HEK293 (cell line): ENCODE measurements around the gene KCNQ1.

Experiments
- CTCF ChIA-PET: fragments of 350-600 bp; formaldehyde crosslinking; extraction: SDS; loops from one replicate; lab custom pipeline; 2021; ENCODE audit warnings: antibody characterized with exemption; lab: Yijun Ruan, JAX
- POLR2A ChIA-PET: fragments of 300-600 bp; formaldehyde crosslinking; extraction: SDS; loops from one replicate; lab custom pipeline; 2020; ENCODE audit warnings: antibody characterized with exemption, inconsistent platforms; lab: Yijun Ruan, JAX
- H3K27ac ChIP-seq: fragments of 200-500 bp; sonication (Bioruptor generic); 2 replicates; pipeline ENCODE4 v1.5.1; 2014; ENCODE audit warnings: low read depth, low read length, control low read depth, inconsistent platforms; ENCODE audit errors: extremely low read depth
- H3K36me3 ChIP-seq, 2 experiments: fragments of 200-500 bp in 1 of 2; sonication (Bioruptor generic) in 1 of 2; 1 replicate in 1 of 2; 2 replicates in 1 of 2; pipeline ENCODE4 v1.5.1; 2014 to 2017; ENCODE audit warnings: inconsistent platforms in 2 of 2, low read length in 2 of 2; ENCODE audit not compliant: control insufficient read depth in 2 of 2, insufficient read depth in 1 of 2
- H3K4me1 ChIP-seq: fragments of 200-500 bp; sonication (Bioruptor generic); 2 replicates; pipeline ENCODE4 v1.5.1; 2014; ENCODE audit warnings: mild to moderate bottlenecking, low read length, inconsistent platforms; ENCODE audit not compliant: control insufficient read depth, insufficient read depth
- H3K4me3 ChIP-seq: 2 replicates; pipeline ENCODE4 v1.5.1; 2011; ENCODE audit warnings: low read depth, mild to moderate bottlenecking, control low read depth, low read length, moderate library complexity
- H3K9me3 ChIP-seq: fragments of 200-500 bp; sonication (Bioruptor generic); 2 replicates; pipeline ENCODE4 v1.5.1; 2014; ENCODE audit warnings: low read depth, low read length, inconsistent platforms; ENCODE audit not compliant: control insufficient read depth, insufficient read depth
- HOXA7 ChIP-seq: sonication (generic); formaldehyde crosslinking; IDR thresholded peaks from 2 replicates; pipeline ENCODE4 v1.8.1; 2022; ENCODE audit warnings: missing genetic modification reagents, borderline replicate concordance
- SP2 ChIP-seq: fragments of 450-650 bp; formaldehyde crosslinking; IDR thresholded peaks from 2 replicates; pipeline ENCODE4 v1.5.1; 2016; ENCODE audit warnings: missing biosample characterization, missing genetic modification characterization
- ZFP3 ChIP-seq: fragments of 450-650 bp; formaldehyde crosslinking; IDR thresholded peaks from 2 replicates; pipeline ENCODE4 v1.5.1; 2016; ENCODE audit warnings: low read depth, missing biosample characterization, missing genetic modification characterization
- ZNF140 ChIP-seq: fragments of 450-650 bp; formaldehyde crosslinking; IDR thresholded peaks from 2 replicates; pipeline ENCODE4 v1.5.1; 2016; ENCODE audit warnings: missing biosample characterization, missing genetic modification characterization
- ZNF175 ChIP-seq: fragments of 450-650 bp; formaldehyde crosslinking; IDR thresholded peaks from 2 replicates; pipeline ENCODE4 v1.5.1; 2016; ENCODE audit warnings: missing biosample characterization, missing genetic modification characterization
- ZNF202 ChIP-seq: fragments of 450-650 bp; formaldehyde crosslinking; IDR thresholded peaks from 2 replicates; pipeline ENCODE4 v1.5.1; 2016; ENCODE audit warnings: missing biosample characterization, missing genetic modification characterization, borderline replicate concordance
- ZNF239 ChIP-seq: fragments of 450-650 bp; formaldehyde crosslinking; IDR thresholded peaks from 2 replicates; pipeline ENCODE4 v1.5.1; 2016; ENCODE audit warnings: missing biosample characterization, missing genetic modification characterization
- ZNF266 ChIP-seq: fragments of 450-650 bp; formaldehyde crosslinking; IDR thresholded peaks from 2 replicates; pipeline ENCODE4 v1.5.1; 2016; ENCODE audit warnings: missing biosample characterization, missing genetic modification characterization, low read depth
- ZNF366 ChIP-seq: fragments of 450-650 bp; formaldehyde crosslinking; conservative IDR thresholded peaks from 2 replicates; pipeline ENCODE4 v1.5.1; 2016; ENCODE audit warnings: missing biosample characterization, missing genetic modification characterization
- ZNF416 ChIP-seq: fragments of 450-650 bp; formaldehyde crosslinking; IDR thresholded peaks from 2 replicates; pipeline ENCODE4 v1.5.1; 2016; ENCODE audit warnings: missing biosample characterization, missing genetic modification characterization
- ZNF510 ChIP-seq: fragments of 450-650 bp; formaldehyde crosslinking; IDR thresholded peaks from 2 replicates; pipeline ENCODE4 v1.5.1; 2018; ENCODE audit warnings: mild to moderate bottlenecking, missing genetic modification characterization, missing biosample characterization; ENCODE audit not compliant: insufficient replicate concordance
- ZNF548 ChIP-seq: fragments of 450-650 bp; formaldehyde crosslinking; IDR thresholded peaks from 2 replicates; pipeline ENCODE4 v1.5.1; 2016; ENCODE audit warnings: missing biosample characterization, missing genetic modification characterization
- ZNF555 ChIP-seq: fragments of 450-650 bp; formaldehyde crosslinking; conservative IDR thresholded peaks from 2 replicates; pipeline ENCODE4 v1.5.1; 2017; ENCODE audit warnings: missing biosample characterization, mild to moderate bottlenecking, missing genetic modification characterization, inconsistent platforms
- ZNF621 ChIP-seq: fragments of 450-650 bp; formaldehyde crosslinking; IDR thresholded peaks from 2 replicates; pipeline ENCODE4 v1.5.1; 2017; ENCODE audit warnings: missing biosample characterization, missing genetic modification characterization
- ZNF677 ChIP-seq: fragments of 450-650 bp; IDR thresholded peaks from 2 replicates; pipeline ENCODE4 v1.5.0; 2018; ENCODE audit warnings: missing biosample characterization, mild to moderate bottlenecking, missing genetic modification characterization, moderate library complexity
- ZSCAN23 ChIP-seq: fragments of 450-650 bp; formaldehyde crosslinking; IDR thresholded peaks from 2 replicates; pipeline ENCODE4 v1.5.1; 2016; ENCODE audit warnings: missing biosample characterization, missing genetic modification characterization
- TF ChIP-seq, protein P1 (sequence below): fragments of 450-650 bp; formaldehyde crosslinking; IDR thresholded peaks from 2 replicates; pipeline ENCODE4 v1.5.1; 2016; ENCODE audit warnings: missing biosample characterization, missing genetic modification characterization
- TF ChIP-seq, protein P2 (sequence below): fragments of 450-650 bp; formaldehyde crosslinking; optimal IDR thresholded peaks from 2 replicates; pipeline ENCODE3; 2016; ENCODE audit warnings: missing biosample characterization, mild to moderate bottlenecking, missing genetic modification characterization
- TF ChIP-seq, protein P3 (sequence below): fragments of 450-650 bp; formaldehyde crosslinking; IDR thresholded peaks from 2 replicates; pipeline ENCODE4 v1.5.1; 2016; ENCODE audit warnings: missing biosample characterization, missing genetic modification characterization
- TF ChIP-seq, protein P4 (sequence below): fragments of 450-650 bp; IDR thresholded peaks from 2 replicates; pipeline ENCODE4 v1.5.1; 2018; ENCODE audit warnings: missing biosample characterization, mild to moderate bottlenecking, missing genetic modification characterization
- TF ChIP-seq, protein P5 (sequence below): fragments of 450-650 bp; formaldehyde crosslinking; IDR thresholded peaks from 2 replicates; pipeline ENCODE4 v1.5.1; 2016; ENCODE audit warnings: missing biosample characterization, missing genetic modification characterization

The KCNQ1 gene

DNA sequence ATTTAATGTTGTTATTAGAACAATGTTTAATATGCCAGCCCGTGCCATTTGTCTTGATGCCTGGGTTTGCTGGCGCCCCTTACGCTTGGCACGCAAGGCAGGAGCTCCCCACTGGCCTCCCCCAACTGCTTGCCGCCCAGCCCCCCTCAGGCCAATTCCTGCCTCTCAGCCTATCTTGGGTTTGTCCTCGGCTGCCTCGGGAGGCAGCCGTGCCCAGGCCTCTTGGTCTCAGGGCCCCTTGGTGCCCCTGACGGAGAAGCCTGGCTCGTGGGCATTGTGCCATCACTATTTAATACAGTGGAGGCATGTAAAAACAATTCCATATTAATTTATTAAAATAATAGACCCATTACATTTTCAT is 135.2 kb downstream of the KCNQ1 start (continued):
- TF ChIP-seq, protein P1, sequence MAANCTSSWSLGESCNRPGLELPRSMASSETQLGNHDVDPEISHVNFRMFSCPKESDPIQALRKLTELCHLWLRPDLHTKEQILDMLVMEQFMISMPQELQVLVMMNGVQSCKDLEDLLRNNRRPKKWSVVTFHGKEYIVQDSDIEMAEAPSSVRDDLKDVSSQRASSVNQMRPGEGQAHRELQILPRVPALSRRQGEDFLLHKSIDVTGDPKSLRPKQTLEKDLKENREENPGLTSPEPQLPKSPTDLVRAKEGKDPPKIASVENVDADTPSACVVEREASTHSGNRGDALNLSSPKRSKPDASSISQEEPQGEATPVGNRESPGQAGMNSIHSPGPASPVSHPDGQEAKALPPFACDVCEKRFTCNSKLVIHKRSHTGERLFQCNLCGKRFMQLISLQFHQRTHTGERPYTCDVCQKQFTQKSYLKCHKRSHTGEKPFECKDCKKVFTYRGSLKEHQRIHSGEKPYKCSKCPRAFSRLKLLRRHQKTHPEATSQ: no peak
- TF ChIP-seq SP2 (tag by site-specific recombination) (no peak), ZNF677 (tag by site-specific recombination) (no peak), ZNF548 (no peak), ZSCAN23 (tag by site-specific recombination) (no peak), ZFP3 (tag by site-specific recombination) (no peak), ZNF366 (tag by site-specific recombination) (no peak), ZNF555 (tag by site-specific recombination) (no peak), ZNF202 (tag by site-specific recombination) (no peak)
- TF ChIP-seq, protein P2, sequence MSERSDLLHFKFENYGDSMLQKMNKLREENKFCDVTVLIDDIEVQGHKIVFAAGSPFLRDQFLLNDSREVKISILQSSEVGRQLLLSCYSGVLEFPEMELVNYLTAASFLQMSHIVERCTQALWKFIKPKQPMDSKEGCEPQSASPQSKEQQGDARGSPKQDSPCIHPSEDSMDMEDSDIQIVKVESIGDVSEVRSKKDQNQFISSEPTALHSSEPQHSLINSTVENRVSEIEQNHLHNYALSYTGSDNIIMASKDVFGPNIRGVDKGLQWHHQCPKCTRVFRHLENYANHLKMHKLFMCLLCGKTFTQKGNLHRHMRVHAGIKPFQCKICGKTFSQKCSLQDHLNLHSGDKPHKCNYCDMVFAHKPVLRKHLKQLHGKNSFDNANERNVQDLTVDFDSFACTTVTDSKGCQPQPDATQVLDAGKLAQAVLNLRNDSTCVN (tag by site-specific recombination): no peak
- TF ChIP-seq, protein P3, sequence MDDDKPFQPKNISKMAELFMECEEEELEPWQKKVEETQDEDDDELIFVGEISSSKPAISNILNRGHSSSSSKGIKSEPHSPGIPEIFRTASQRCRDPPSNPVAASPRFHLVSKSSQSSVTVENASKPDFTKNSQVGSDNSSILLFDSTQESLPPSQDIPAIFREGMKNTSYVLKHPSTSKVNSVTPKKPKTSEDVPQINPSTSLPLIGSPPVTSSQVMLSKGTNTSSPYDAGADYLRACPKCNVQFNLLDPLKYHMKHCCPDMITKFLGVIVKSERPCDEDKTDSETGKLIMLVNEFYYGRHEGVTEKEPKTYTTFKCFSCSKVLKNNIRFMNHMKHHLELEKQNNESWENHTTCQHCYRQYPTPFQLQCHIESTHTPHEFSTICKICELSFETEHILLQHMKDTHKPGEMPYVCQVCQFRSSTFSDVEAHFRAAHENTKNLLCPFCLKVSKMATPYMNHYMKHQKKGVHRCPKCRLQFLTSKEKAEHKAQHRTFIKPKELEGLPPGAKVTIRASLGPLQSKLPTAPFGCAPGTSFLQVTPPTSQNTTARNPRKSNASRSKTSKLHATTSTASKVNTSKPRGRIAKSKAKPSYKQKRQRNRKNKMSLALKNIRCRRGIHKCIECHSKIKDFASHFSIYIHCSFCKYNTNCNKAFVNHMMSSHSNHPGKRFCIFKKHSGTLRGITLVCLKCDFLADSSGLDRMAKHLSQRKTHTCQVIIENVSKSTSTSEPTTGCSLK (tag by site-specific recombination): no peak

DNA sequence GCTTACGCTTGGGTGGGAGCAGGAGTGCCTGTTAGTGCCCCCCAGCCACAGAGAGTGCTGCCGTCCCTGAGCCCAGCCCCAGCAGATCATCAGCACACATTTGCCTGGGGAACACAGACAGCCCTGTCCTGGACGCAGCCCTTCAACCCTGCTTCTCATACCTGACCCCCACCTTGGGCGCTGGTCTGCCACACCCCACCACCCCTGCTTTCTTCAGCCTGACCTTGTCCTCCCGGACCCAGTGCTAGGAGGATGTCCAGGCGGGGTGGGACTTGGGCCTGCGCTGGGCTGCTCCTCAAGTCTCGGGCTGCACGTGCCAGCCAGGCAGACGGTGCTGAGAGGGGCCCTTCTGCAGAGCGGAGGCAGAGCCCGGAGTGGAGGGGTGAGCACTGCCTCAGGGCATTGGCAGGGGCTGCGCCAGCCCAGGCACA is 135.8 kb downstream of the KCNQ1 start:
- Histone ChIP-seq H3K27ac (no peak overlapping the region), H3K36me3 (no peaks in the 10 kb centered on the region), H3K4me3 (no peak overlapping the region)
- TF ChIP-seq, protein P4, sequence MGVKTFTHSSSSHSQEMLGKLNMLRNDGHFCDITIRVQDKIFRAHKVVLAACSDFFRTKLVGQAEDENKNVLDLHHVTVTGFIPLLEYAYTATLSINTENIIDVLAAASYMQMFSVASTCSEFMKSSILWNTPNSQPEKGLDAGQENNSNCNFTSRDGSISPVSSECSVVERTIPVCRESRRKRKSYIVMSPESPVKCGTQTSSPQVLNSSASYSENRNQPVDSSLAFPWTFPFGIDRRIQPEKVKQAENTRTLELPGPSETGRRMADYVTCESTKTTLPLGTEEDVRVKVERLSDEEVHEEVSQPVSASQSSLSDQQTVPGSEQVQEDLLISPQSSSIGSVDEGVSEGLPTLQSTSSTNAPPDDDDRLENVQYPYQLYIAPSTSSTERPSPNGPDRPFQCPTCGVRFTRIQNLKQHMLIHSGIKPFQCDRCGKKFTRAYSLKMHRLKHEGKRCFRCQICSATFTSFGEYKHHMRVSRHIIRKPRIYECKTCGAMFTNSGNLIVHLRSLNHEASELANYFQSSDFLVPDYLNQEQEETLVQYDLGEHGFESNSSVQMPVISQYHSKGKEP (tag by site-specific recombination): no peak
- TF ChIP-seq HOXA7 (CRISPR knock-in tag) (no peak), ZNF266 (no peak), ZNF175 (no peak), ZNF416 (tag by site-specific recombination) (no peak), ZNF621 (tag by site-specific recombination) (no peak), ZNF140 (tag by site-specific recombination) (no peak), ZNF239 (tag by site-specific recombination) (no peak), ZSCAN23 (tag by site-specific recombination) (no peak), ZNF510 (tag by site-specific recombination) (no peak)
- TF ChIP-seq, protein P5, sequence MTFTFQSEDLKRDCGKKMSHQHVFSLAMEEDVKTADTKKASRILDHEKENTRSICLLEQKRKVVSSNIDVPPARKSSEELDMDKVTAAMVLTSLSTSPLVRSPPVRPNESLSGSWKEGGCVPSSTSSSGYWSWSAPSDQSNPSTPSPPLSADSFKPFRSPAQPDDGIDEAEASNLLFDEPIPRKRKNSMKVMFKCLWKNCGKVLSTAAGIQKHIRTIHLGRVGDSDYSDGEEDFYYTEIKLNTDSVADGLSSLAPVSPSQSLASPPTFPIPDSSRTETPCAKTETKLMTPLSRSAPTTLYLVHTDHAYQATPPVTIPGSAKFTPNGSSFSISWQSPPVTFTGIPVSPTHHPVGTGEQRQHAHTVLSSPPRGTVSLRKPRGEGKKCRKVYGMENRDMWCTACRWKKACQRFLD (tag by site-specific recombination): no peak
- TF ChIP-seq, all 188 proteins: peak for 0
- POLR2A ChIA-PET: no interaction called here
- H3K4me1 ChIP-seq: no peaks in the 10 kb centered on the region
- CTCF ChIA-PET: no interaction called here
- H3K9me3 ChIP-seq: no peaks in the 10 kb centered on the region
